Thymus (tissue), 11 donors: ENCODE measurements around the gene AP3B1. TPM values are rescaled to one million over a fixed set of nuclear protein-coding genes. Genes with fewer than 3 reads are reported as not detected.

Source experiments
- DNase-seq, 9 donors: peaks; one replicate each; pipeline ENCODE4 v3.0.0-alpha.2; 2013; ENCODE audit warnings: low spot score in 9 of 9, low read depth in 6 of 9, missing footprints in 1 of 9
- H3K27ac ChIP-seq, 2 donors: one replicate each; pipeline ENCODE4 v1.5.1; 2013; ENCODE audit warnings: control low read depth in 1 of 2, low read depth in 1 of 2, low read length in 1 of 2, mild to moderate bottlenecking in 1 of 2, moderate library complexity in 1 of 2
- H3K27me3 ChIP-seq, 2 donors: one replicate each; pipeline ENCODE4 v1.5.1; 2013; ENCODE audit warnings: low read length in 1 of 2; ENCODE audit not compliant: control insufficient read depth in 2 of 2, insufficient read depth in 1 of 2
- H3K36me3 ChIP-seq, 2 donors: one replicate each; pipeline ENCODE4 v1.5.1; 2013; ENCODE audit warnings: low read length in 1 of 2, mild to moderate bottlenecking in 1 of 2, moderate library complexity in 1 of 2; ENCODE audit not compliant: control insufficient read depth in 2 of 2, insufficient read depth in 2 of 2
- H3K4me1 ChIP-seq, 2 donors: one replicate each; pipeline ENCODE4 v1.5.1; 2013; ENCODE audit warnings: low read length in 2 of 2; ENCODE audit not compliant: control insufficient read depth in 2 of 2, insufficient read depth in 2 of 2
- H3K4me3 ChIP-seq, 2 donors: one replicate each; pipeline ENCODE4 v1.5.1; 2013; ENCODE audit warnings: low read length in 2 of 2, control low read depth in 1 of 2, mild to moderate bottlenecking in 1 of 2
- H3K9me3 ChIP-seq, 2 donors: one replicate each; pipeline ENCODE4 v1.5.1; 2013; ENCODE audit warnings: low read length in 1 of 2, mild to moderate bottlenecking in 1 of 2; ENCODE audit not compliant: control insufficient read depth in 2 of 2, insufficient read depth in 1 of 2
- WGBS: extraction: QIAGEN DNeasy Blood & Tissue Kit; methylation state at CpG from one replicate; pipeline ENCODE4 v1.1.7; 2013; 5-methylcytosine and 5-hydroxymethylcytosine counted together
- polyA plus RNA-seq: library from polyadenylated mRNA; stranded (reverse); fragments of 200-250 nt; gene quantifications from one replicate; pipeline ENCODE4 v1.2.3, GENCODE V29; 2013
- total RNA-seq: library from RNA; stranded (reverse); fragments of 120-200 nt; gene quantifications from one replicate; pipeline ENCODE4 v1.2.4, GENCODE V29; 2013
- donor health status: healthy.

Gene AP3B1
- total and polyA plus RNA-seq, 2 donors: 38.3 to 39.2 TPM

DNA sequence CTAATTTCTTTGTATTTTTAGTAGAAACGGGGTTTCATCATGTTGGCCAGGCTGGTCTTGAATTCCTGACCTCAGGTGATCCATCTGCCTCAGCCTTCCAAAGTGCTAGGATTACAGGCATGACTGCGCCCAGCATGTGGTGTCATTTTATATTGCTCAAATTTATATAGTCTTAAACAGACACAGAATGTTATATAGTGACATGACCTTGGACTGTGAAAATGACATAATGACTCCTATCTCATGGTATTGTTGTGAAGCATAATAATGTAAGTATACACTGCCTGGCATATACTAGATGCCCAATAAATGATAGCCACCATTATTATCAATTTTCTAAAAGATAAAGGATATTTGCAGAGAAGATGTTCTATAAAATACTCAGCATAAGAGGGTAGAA is 341.1 kb downstream of the AP3B1 start:
- peaks cover 0 to 3% of the 10 kb centered on the region in 2 donors for H3K9me3 ChIP-seq
- no peak overlapping the region for H3K27ac ChIP-seq
- peaks cover 18 to 40% of the 10 kb centered on the region in 2 donors for H3K27me3 ChIP-seq
- no peaks in the 10 kb centered on the region for H3K4me1 ChIP-seq
- no peak overlapping the region for H3K4me3 ChIP-seq
- DNase-seq: no peak
- 93% methylated on average over 2 of the region's 2 CpGs for WGBS
- H3K36me3 ChIP-seq: no peaks in the 10 kb centered on the region

DNA sequence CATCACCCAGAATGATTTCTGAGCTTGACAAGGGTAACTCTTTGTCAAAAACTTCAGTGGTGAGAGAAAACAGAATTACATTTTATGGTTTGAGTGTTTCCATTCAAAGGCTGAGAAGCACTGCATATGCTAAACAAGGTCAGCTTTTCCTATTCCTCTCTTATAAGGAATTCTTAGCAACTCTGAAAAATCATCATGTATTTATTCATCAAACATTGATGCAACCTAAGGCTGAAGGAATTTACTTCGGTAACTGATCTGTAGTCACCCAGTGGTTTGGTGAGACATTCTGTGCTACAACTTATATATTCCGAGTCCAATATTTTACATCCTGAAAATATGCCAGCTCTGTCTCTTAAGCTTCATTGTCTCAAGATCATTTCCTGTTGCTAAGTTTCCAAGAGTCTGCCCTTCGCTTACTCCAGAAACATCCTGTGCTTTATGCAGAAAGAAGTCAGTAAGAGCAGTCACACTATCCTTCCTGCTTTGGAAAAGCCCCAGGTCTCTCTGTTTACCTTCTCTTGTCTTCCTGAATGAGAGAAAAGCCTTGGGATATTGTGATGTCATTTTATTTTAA is 341.8 kb downstream of the AP3B1 start:
- WGBS: 97% methylated on average over 3 of the region's 3 CpGs
- H3K4me3 ChIP-seq: no peak overlapping the region
- no peaks in the 10 kb centered on the region for H3K36me3 ChIP-seq
- H3K27ac ChIP-seq: no peak overlapping the region
- no peak for DNase-seq
- peaks cover 12 to 34% of the 10 kb centered on the region in 2 donors for H3K27me3 ChIP-seq
- H3K4me1 ChIP-seq: no peaks in the 10 kb centered on the region
- peaks cover 0 to 3% of the 10 kb centered on the region in 2 donors for H3K9me3 ChIP-seq

Other genes starting within 250 kb of the AP3B1 start
- gene SCAMP1, start 65.9 kb upstream of the AP3B1 start, total RNA-seq: 26.6 TPM
- 15.1 TPM for gene SCAMP1, start 65.9 kb upstream of the AP3B1 start, polyA plus RNA-seq